Midbrain (tissue), 1 donor: ENCODE results near the gene MPEG1.

Experiments
- DNase-seq: peaks from one replicate; lab custom pipeline; 2025; lab: John Stamatoyannopoulos, UW

Gene MPEG1

DNA sequence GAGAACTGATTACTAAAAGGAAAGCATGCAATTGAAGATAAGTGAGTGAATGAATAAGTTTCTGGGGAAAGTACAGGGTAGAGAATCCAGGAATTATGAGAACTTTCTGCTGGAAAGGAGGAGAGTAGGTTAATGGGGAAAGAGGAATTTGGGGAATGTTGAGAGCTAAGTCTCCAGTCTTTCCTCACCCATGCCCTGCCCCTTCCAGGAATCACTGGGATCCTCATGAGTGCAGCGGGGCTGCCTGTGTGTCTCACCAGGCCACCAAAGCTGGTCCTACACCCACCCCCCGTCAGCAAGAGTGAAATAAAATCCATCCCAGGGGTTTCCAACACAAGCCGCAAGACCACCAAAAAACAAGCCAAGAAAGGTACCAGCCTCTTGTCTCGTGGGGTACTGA, 23.8 kb downstream of the MPEG1 start:
- DNase-seq: no peak

DNA sequence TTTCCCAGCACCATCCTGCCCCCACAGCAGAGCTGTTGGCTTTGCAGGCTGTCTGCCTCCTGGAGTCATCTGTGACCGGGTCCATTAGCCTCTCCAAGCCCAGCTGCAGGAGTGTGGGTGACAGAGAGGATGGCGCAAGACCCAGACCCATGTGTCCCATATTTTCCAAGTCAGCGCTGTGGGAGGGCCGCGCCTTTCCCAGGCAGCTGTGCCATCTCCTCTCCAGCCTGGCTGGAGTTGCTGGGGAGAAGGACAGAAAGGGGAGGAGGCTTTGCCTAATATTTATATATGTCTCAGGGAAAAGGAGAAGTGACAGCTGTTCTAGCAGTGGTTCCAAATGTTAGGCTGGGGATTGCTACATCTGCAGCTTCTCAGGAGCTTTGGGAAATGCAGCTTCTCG, 25.1 kb downstream of the MPEG1 start:
- no peak for DNase-seq

DNA sequence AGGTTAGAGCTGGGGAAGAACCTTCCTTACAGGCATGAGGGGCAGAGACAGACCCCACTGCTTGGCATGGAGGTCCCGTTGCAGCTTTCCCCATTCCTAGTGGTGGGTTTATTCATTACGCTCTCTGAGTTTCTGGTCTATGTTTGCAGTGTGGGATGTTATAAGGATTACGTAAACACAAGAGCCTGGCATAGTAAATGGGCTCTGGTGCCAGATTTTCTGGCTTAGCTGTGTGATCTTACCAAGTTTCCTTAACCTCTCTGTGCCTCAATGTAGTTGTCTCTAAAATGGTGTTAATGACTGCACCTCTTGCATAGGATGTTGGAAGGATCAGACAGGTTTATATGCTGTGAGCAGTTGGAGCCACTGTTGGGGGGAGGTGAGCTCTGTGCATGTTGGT, 25.7 kb downstream of the MPEG1 start:
- DNase-seq: no peak

DNA sequence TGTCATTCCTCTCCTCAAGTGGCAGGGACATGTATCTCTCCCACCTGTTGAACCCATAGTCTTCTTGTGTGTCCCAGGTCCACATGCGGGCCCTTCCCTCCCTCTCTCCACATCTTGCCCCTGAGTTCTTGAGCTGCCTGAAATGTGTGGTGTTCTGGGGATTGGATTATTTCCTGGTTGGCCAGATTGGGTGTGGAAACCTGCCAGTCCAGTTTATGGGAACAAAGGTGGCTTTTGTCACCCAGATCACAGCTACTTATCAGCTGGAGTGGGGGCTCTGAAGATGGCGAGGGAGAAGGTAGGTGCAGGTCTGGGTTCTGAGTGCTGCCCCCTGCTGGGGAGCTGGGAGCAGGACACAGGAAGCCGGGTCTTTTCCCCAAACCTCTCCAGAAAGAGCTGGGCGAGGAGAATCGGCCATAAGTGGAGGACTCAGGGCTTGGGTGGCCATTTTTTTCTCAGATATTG, 26.6 kb downstream of the MPEG1 start:
- peak; percentile 37 for DNase-seq

DNA sequence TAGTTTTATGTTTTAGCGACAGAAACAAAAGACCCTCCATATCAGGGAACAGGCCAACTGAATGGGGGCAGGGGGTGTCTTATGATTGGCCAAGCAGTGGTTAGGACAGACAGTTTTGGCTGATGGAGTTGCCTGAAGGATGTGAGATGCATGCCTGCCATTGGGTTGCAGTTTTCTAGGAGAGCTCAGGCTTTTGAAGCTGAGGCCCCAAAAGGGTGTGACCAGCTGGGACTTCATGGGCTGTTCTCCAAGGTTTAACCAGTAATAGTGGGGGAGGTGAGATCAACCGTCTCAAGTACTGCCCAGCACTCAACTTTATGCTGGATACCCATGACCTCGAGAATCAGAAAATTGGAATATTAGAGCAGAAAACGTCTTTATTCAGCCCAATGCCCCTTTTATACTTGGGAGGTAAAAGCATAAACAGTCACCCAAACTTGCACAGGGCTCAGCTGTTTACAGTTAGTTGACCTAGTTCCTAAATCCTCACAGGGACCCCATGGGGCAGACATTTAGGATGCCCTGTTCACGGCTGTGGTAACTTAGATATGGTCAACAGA, 27.3 kb downstream of the MPEG1 start:
- no peak for DNase-seq

DNA sequence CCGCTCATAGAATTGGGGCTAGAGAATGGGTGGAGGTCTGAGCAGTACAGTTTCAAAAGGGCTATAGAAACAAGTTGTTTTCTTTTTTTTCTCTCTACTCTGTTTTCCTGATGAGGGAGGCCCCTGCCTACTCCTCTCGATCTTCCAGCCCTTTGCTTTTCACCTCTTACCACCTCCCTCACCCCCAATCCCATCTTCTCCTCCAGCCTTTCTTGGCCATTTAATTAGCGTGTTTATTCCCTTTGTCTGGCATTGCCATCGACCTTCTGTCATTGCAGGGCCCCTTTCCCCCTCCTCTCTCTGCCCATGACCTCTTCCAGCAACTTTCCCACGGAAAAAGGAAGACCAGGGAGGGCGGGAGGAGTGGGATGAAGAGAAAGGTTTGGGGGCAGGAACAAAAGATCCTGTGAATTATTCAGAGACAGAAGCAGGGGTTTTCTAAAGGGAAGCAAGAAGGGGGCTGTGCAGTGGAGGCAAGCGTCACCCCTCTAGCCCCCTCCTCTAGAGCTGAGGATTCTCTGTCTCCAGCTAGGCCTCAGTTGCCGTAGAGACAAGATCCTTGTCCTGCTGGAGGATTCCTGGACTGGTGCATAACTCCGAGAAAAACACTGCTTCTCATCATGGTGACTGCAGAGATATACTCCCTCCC, 27.9 kb downstream of the MPEG1 start:
- no peak for DNase-seq

DNA sequence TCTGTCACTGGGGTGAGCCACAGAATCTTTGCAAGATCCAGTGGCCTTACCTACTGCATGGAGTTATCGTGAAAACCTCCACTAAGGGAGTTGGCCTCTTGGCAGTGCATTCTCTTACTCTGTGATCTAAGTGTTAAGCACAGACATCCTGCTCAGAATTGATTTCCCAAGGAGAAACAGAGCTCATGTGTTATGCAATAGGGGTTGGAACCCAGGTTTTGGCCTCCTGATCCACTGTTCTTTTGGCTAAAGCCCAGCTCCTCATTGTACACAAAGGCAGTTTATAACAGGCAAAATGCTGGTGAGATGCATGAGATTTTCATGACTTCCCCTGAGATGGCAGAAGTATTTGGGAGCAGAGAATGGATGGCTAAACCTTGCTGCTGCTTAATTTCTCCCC, 29.0 kb downstream of the MPEG1 start:
- no peak for DNase-seq

DNA sequence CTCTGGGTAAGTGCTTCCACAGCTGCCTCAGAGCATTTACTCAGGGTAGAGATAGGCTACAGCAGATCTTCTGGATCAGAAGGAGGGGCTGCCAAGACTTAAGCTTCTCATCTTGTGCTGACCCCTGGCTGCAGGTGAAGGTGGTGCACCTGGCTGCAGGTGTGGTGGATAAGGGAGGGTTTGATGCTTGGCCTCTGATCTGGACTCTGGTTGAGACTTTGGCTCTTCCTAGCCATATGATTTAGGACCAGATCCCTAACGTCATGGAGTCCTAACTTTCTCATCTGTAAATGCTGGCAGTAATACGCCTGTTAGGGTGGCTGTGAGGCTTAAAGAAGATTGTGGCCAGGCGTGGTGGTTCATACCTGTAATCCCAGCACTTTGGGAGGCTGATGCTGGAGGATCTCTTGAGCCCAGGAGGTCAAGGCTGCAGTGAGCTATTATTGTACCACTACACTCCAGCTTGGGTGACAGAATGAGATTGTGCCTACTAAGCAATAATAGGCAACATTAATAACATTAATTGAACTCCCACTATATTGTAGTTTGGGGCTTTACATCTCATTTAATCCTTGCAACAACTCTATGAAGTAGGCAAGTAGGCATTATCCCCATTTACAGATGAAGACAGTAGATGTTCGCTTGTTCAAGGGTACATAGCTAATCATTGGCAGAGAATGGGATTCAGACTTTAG, 30.1 kb downstream of the MPEG1 start:
- no peak for DNase-seq

DNA sequence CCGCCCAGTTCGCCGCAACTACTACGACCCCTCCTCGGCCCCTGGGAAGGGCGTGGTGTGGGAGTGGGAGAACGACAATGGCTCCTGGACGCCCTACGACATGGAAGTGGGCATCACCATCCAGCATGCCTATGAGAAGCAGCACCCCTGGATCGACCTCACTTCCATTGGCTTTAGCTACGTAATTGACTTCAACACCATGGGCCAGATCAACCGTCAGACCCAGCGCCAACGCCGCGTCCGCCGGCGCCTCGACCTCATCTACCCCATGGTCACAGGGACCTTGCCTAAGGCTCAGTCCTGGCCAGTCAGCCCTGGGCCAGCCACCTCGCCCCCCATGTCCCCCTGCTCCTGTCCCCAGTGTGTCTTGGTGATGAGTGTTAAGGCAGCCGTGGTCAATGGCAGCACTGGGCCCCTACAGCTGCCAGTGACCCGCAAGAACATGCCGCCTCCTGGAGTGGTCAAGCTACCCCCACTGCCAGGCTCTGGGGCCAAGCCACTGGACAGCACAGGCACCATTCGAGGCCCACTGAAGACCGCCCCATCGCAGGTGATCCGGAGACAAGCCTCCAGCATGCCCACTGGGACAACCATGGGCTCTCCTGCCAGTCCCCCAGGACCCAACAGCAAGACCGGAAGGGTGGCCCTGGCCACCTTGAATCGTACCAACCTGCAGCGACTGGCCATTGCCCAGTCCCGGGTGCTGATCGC, 30.8 kb downstream of the MPEG1 start:
- DNase-seq: no peak

DNA sequence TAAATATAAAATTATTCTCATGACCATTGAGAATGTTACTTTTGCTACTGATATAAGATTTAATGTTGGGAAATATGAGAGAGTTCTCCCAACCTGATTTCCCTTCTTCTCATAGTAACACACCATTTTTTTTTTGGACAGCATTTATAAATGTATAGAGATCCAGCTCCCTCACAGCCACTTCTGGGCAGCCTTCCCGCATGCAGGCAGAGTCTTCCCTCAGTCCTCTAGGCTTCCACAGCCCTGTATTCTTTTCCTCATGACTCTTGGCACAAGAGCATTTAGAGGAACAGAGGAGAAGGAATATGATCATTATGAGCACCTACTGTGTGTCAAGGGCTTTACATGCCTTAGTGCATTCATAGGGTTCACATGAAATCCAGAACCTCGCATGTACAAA, 31.8 kb downstream of the MPEG1 start:
- DNase-seq: no peak

DNA sequence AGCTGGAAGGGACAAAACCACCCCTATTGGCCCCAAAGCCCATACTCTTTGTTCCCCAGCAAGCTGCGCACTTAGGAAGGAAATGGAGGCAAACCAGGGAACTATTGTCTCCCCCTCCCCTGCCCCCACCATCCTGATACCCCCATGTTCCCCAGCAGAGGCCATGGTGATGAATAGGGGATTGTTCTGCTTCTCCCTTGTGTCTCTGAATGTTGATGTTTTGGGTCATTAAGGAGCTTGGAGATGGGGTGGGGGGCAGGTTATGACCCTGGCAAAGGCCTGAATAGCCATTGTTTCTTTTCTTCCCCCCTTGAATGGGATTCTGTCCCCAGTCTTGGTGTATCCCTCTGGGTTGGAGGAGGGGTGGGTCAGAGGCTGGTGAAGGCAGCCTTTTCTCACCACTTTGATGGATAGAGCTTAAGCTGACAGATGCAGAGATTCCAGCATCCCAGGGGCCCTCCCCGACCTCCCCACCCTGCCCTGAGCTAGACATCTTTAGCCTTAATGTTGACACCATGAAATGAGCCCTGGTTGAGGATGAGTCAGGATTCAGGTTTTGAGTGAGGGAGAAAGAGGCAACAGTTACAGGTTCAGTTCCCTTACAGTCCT, 32.5 kb downstream of the MPEG1 start:
- peak; percentile 60 for DNase-seq

DNA sequence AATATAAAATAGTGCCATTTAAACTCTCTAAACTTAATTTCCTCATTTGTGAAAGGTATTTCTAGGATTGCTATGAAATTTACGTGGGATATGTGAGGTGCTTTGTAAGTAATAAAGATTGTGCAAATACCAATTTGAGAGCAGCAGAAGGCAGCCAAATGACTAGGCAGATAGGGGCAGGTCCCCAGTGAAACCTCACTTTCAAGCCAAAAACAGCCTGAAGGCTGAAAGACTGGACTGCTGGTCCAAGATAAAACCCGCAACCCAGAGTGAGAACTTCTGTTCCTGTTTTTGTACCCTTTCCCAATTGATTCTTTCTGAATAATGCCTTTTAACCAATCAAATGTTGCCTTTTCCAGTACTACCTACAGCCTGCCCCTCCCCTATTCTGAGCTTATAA, 33.6 kb downstream of the MPEG1 start:
- no peak for DNase-seq

DNA sequence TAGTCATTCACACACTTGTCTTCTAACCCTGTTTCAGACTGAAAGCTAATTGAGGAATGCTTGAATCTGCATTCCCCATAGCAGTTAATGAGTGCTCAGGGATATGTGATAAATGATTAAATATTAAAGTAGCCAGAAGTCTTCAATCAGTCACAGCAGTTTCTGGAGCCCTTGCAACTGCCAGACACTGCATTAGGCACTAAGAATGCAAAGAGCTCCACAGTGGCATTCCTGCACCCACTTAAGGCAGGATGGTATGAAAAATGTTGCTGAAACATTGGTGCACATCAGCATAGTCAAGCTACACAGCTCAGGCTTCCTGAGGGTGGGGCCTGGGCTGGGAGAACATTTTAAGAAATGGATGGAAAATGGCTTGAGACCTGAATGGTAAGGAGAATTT, 34.3 kb downstream of the MPEG1 start:
- DNase-seq: no peak

DNA sequence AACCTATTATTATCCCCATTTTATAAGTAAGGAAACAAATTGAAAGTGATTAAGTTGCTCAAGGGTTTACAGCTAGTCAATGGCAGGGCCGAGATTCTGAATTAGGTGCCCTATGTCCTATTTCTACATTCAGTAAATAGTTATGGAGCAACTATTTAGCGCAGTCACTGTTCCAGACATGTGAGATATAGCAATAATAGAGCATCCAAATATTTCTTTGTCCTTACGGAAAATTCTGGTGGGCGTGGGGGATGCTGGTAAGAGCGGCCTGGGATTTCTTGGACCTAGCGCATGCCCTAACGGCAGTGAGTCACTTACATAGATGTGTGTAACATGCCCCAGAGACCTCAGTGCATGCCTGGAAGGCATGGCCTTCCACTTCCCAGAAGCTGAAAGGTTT, 36.4 kb downstream of the MPEG1 start:
- DNase-seq: no peak

DNA sequence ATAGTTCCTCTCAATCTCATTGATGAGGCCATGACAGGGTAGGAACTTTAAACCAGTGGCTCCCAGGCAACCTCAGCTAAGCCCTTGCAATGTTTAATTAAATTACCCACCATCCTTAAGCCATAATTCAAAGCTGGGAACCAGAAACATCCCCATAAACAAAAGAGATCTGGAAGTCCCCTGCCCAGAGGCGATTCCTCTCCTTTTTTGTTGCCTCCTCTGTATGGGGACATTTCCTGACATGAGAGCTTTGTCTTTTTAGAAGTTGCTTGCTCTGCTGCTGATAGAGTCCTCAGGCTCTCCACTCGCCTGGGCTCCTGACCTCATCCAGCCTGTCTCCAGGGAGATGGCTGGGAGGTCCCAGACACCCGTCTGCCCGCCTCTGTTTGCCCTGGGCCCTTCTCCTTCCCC, 37.6 kb downstream of the MPEG1 start:
- peak; percentile 32 for DNase-seq

DNA sequence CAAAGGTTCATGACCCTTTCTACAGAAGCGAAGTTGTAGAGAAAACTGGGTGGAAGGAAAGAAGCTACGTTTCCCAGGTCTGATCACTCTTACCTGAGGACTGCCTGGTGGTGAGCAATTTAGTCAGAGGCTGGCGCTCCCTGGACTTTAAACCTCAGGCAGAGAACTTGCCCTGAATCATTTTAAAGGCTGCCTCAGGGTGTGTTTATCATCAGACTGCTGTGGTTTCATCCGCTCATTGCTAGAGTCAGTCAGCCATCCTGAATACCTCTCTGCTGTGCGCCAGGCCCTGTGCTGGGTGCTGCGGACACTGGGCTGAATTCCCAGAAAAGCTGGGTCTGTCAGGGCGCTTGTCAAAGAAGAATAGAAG, 38.1 kb downstream of the MPEG1 start:
- no peak for DNase-seq

DNA sequence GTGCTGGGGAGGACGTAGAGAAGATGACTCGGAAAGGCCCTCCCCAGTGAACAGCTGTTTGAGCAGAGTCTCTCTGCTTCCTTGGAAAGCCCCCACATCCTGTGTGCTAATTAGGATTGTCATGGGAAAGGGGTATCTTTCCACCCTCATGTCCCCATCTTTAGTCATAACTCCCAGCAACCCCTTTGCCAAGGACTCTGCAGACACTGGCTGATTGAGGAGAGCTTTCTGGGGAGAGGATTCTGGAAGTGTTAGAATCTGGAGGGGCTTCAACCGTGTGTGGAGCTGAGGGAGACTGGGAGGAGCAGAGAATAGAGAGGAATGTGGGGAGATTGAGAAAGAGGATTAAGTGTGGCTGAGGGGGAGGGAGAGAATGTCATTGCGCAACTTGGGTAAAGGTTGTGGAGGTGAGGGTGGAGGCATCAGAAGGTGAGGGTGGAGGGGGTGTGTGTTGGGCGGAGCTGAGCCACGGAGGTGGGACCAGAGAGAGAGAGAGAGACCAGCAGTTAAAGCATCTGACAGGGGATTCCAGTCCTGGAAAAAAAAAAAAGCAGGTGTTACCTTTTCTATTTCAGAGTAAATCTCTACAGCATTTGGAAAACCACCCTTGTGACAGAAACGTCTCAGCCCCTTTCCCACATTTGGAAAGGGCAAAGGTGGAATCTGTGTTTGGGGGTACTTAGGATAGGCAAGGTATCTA, 38.6 kb downstream of the MPEG1 start:
- no peak for DNase-seq

DNA sequence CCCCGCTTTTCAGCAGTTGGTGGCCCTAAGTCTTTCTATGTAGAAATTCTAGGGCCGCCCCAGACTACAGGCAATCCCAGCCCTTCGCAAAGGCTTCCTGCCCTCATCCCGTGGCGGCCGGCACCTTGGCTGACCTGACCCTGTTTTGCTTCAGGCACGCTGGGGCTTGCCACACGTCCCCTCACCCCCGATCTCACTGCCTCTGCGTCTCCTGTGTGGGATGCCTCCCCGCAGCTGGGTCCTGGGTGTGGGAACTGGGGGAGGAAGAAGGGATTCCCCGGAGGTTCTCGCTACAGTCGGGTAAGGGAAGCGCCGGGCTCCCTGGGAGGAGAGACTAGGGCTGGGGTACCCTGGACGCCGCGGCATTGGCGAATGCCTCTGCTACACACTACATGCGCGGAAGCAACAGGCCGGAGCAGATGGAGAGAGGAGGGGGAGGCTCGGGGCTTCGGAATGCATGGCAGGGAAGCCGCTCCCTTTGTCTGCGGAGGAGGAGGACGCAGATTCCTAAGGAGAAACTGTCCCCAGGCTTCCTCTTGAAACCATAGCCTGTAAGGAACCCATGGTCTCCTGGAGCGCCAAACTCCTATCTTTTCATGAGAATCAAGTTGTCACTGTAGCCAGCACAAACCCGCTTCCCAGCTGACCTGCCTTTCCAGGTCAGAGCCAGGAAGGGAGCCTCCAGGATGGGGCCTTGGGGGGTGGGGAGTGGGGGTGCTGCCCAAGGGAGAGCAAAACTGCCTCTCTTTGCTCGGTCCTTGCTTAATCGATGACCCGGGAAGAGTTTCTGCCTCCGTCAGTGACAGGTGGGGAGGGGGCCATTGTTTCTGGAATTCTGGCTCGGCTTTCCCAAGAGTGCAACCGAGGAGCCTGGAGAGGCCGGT, 39.4 kb downstream of the MPEG1 start:
- DNase-seq: peak; percentile 32

DNA sequence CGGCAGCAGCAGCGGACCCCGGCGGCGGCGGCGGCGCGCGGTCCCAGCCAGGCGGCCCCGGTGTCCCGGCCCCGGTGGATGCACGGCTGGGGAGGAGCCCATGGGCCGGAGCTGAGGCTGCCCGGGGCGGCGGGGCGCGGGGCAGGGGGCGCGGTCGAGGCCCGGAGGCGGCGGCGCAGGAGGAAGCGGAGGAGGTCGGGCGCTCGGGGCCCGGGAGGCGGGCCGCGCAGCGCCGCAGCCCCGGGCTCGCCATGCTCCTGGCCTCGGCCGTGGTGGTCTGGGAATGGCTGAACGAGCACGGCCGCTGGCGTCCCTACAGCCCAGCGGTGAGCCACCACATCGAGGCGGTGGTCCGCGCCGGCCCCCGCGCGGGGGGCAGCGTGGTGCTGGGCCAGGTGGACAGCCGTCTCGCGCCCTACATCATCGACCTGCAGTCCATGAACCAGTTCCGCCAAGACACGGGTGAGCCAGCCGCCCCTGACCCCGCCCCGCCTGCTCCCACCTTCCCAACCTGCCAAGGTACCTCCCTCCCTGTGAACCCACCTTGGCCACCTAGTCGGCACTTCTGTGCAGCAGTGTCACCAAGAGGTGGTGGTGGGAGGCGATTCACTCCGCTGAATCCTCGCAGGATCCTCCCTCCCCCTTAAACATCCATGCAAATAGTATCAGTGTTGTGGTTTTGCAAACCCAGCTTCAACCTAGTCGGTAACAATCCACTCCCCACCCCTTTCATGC, 40.2 kb downstream of the MPEG1 start:
- DNase-seq: no peak
